Loucy (cell line): ENCODE results near the gene SH2D4B.
"Not testable (repeated sequence)": the region's sequence is repeated elsewhere in the genome, so short reads cannot be mapped to it uniquely, and the experiment has no call there.

Experiments used
- H2AFZ ChIP-seq: fragments of 200-600 bp; sonication (generic); 2 replicates; pipeline ENCODE4 v1.6.0; 2016; ENCODE audit warnings: antibody characterized with exemption, mild to moderate bottlenecking, low read length, moderate library complexity
- H3F3A ChIP-seq: fragments of 200-600 bp; 2 replicates; pipeline ENCODE4 v1.6.0; 2016; ENCODE audit warnings: antibody characterized with exemption, low read depth, mild to moderate bottlenecking
- H3K27me3 ChIP-seq: fragments of 200-600 bp; sonication (generic); 2 replicates; pipeline ENCODE4 v1.6.1; 2014; ENCODE audit warnings: low read length, mild to moderate bottlenecking; ENCODE audit not compliant: insufficient read depth, poor library complexity, severe bottlenecking
- H3K36me3 ChIP-seq: fragments of 200-600 bp; sonication (generic); 2 replicates; pipeline ENCODE4 v1.6.1; 2016; ENCODE audit warnings: low read length; ENCODE audit not compliant: insufficient read depth
- H3K4me1 ChIP-seq: fragments of 200-600 bp; sonication (generic); 2 replicates; pipeline ENCODE4 v1.5.1; 2014; ENCODE audit warnings: low read length, mild to moderate bottlenecking; ENCODE audit not compliant: insufficient read depth, poor library complexity, severe bottlenecking
- H3K4me2 ChIP-seq: fragments of 200-600 bp; sonication (generic); 2 replicates; pipeline ENCODE4 v1.6.0; 2014; ENCODE audit warnings: antibody characterized with exemption, low read length, low read depth, mild to moderate bottlenecking; ENCODE audit not compliant: poor library complexity, severe bottlenecking
- H3K4me3 ChIP-seq: fragments of 200-600 bp; sonication (generic); 2 replicates; pipeline ENCODE4 v1.5.1; 2014; ENCODE audit warnings: low read length, mild to moderate bottlenecking, mixed read lengths; ENCODE audit not compliant: poor library complexity, severe bottlenecking
- H3K79me2 ChIP-seq: fragments of 200-600 bp; sonication (generic); 2 replicates; pipeline ENCODE4 v1.6.1; 2014; ENCODE audit warnings: low read length; ENCODE audit not compliant: insufficient read depth
- H3K9ac ChIP-seq: fragments of 200-600 bp; sonication (generic); 2 replicates; pipeline ENCODE4 v1.6.0; 2014; ENCODE audit warnings: mild to moderate bottlenecking, low read depth, low read length, moderate library complexity; ENCODE audit not compliant: poor library complexity, severe bottlenecking
- H3K9me2 ChIP-seq: fragments of 200-600 bp; sonication (generic); replicated peaks from 2 replicates; pipeline ENCODE4 v1.6.1; 2016; ENCODE audit warnings: low read depth, low read length, mixed read lengths
- H3K9me3 ChIP-seq: fragments of 200-600 bp; sonication (generic); 2 replicates; pipeline ENCODE4 v1.6.1; 2014; ENCODE audit warnings: mild to moderate bottlenecking, antibody characterized with exemption, low read length, low read depth; ENCODE audit not compliant: insufficient read depth
- H4K20me1 ChIP-seq: fragments of 200-600 bp; sonication (generic); 2 replicates; pipeline ENCODE4 v1.6.0; 2014; ENCODE audit warnings: antibody characterized with exemption, low read length, mild to moderate bottlenecking; ENCODE audit not compliant: insufficient read depth, poor library complexity, severe bottlenecking
- EZH2phosphoT487 ChIP-seq: fragments of 200-600 bp; IDR thresholded peaks from 2 replicates; pipeline ENCODE4 v1.6.1; 2018; ENCODE audit warnings: antibody characterized with exemption, mild to moderate bottlenecking, moderate library complexity, borderline replicate concordance
- TF ChIP-seq, protein P1 (sequence below): fragments of 200-600 bp; sonication (generic); conservative IDR thresholded peaks from 2 replicates; pipeline ENCODE4 v1.5.1; 2014; ENCODE audit warnings: mild to moderate bottlenecking, antibody characterized with exemption, low read length

Gene SH2D4B

DNA sequence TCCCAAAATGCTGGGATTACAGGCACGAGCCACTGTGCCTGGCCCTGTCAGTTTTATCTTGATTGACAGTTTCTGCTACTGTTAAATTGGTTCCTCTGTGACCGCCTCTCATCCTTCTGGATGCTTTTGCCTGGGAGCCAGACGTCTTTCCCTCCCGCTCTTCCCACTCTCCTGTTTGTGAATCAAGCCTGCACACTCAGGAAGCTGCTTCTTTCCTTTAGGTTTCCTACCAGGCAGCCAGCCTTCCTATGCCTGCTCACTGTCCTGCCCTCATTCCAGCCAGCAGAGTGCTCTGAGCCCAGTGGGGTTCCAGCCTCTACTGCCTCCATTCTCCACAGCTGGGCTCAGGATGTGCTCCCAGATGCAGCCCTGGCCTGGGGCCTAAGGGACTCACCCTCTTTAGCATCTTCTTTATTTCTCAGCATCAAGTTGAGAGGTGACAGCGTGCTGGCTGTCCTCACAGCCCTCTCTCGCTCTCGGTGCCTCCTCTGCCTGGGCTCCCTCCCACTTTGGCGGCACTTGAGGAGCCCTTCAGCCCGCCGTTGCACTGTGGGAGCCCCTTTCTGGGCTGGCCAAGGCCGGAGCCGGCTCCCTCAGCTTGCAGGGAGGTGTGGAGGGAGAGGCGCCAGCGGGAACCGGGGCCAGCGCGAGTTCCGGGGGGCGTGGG, 5.1 kb downstream of the SH2D4B start:
- H4K20me1 ChIP-seq = no peaks in the 10 kb centered on the region
- H3K9me3 ChIP-seq = no peaks in the 10 kb centered on the region
- TF ChIP-seq, protein P1, sequence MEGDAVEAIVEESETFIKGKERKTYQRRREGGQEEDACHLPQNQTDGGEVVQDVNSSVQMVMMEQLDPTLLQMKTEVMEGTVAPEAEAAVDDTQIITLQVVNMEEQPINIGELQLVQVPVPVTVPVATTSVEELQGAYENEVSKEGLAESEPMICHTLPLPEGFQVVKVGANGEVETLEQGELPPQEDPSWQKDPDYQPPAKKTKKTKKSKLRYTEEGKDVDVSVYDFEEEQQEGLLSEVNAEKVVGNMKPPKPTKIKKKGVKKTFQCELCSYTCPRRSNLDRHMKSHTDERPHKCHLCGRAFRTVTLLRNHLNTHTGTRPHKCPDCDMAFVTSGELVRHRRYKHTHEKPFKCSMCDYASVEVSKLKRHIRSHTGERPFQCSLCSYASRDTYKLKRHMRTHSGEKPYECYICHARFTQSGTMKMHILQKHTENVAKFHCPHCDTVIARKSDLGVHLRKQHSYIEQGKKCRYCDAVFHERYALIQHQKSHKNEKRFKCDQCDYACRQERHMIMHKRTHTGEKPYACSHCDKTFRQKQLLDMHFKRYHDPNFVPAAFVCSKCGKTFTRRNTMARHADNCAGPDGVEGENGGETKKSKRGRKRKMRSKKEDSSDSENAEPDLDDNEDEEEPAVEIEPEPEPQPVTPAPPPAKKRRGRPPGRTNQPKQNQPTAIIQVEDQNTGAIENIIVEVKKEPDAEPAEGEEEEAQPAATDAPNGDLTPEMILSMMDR = no peak
- TF ChIP-seq EZH2phosphoT487 = no peak
- no peak overlapping the region for H3K9ac ChIP-seq
- H3F3A ChIP-seq = no peaks in the 10 kb centered on the region
- no peaks in the 10 kb centered on the region for H3K27me3 ChIP-seq
- H2AFZ ChIP-seq = no peak overlapping the region
- H3K36me3 ChIP-seq = no peaks in the 10 kb centered on the region
- peaks cover 27% of the 10 kb centered on the region for H3K4me1 ChIP-seq
- no peaks in the 10 kb centered on the region; the same call in 1 of the 2 replicates for H3K79me2 ChIP-seq
- no peak overlapping the region for H3K4me3 ChIP-seq
- H3K9me2 ChIP-seq = no peaks in the 10 kb centered on the region
- no peak overlapping the region for H3K4me2 ChIP-seq

DNA sequence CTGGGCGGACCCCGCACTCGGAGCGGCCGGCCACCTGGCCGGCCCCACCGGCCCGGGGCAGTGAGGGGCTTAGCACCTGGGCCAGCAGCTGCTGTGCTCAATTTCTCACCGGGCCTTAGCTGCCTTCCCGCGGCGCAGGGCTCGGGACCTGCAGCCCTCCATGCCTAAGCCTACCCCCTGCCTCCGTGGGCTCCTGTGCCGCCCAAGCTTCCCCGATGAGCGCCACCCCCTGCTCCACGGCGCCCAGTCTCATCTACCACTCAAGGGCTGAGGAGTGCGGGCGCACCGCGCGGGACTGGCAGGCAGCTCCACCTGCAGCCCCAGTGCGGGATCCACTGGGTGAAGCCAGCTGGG, 5.6 kb downstream of the SH2D4B start:
- H3K4me1 ChIP-seq = peaks cover 27% of the 10 kb centered on the region
- H3K9ac ChIP-seq, H3K9me2 ChIP-seq, H3K27me3 ChIP-seq, H4K20me1 ChIP-seq, H3K36me3 ChIP-seq, H3F3A ChIP-seq, H3K9me3 ChIP-seq, H3K4me2 ChIP-seq, H3K4me3 ChIP-seq, H3K79me2 ChIP-seq, H2AFZ ChIP-seq: not testable (repeated sequence)

DNA sequence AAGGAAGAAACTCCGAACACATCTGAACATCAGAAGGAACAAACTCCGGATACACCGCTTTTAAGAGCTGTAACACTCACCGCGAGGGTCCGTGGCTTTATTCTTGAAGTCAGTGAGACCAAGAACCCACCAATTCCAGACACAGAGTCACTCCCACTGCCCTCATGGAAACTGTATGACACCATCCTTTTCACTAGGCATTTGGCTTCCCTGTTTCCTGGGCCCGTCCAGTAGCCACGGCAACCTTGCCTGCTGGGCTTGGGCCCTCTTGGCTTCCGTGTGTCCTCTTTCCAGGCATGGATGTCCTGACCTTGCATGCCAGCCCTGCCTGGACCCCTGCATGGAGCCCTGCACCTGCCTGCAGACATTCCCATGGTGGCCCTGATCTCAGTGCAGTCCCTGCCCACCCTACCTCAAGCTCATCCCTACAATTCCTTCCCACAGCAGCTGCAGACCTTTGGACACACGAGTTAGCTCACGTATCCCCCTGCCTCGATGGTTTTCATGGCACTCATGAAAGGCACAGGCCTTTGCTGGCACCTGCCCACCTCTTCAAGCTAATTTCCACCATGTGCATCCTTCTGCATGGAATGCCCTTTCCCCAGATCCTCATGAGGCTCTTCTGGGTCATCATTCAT, 6.7 kb downstream of the SH2D4B start:
- H3F3A ChIP-seq = no peaks in the 10 kb centered on the region
- H2AFZ ChIP-seq = no peak overlapping the region
- H3K9me3 ChIP-seq = no peaks in the 10 kb centered on the region
- H3K4me2 ChIP-seq = no peak overlapping the region
- H3K9me2 ChIP-seq = no peaks in the 10 kb centered on the region
- H3K79me2 ChIP-seq = no peaks in the 10 kb centered on the region
- no peak overlapping the region for H3K4me3 ChIP-seq
- no peak overlapping the region for H3K9ac ChIP-seq
- no peak for TF ChIP-seq EZH2phosphoT487
- TF ChIP-seq, protein P1 = no peak
- no peaks in the 10 kb centered on the region for H3K36me3 ChIP-seq
- no peaks in the 10 kb centered on the region for H3K27me3 ChIP-seq
- H3K4me1 ChIP-seq = peaks cover 22% of the 10 kb centered on the region
- no peaks in the 10 kb centered on the region for H4K20me1 ChIP-seq
